ENCODE results near the gene VEGFB. TPM values are rescaled to one million over a fixed set of nuclear protein-coding genes. Genes with fewer than 3 reads are reported as not detected.

Gene VEGFB
- total RNA-seq, 1 donor from 2014 or later = 134 TPM

DNA sequence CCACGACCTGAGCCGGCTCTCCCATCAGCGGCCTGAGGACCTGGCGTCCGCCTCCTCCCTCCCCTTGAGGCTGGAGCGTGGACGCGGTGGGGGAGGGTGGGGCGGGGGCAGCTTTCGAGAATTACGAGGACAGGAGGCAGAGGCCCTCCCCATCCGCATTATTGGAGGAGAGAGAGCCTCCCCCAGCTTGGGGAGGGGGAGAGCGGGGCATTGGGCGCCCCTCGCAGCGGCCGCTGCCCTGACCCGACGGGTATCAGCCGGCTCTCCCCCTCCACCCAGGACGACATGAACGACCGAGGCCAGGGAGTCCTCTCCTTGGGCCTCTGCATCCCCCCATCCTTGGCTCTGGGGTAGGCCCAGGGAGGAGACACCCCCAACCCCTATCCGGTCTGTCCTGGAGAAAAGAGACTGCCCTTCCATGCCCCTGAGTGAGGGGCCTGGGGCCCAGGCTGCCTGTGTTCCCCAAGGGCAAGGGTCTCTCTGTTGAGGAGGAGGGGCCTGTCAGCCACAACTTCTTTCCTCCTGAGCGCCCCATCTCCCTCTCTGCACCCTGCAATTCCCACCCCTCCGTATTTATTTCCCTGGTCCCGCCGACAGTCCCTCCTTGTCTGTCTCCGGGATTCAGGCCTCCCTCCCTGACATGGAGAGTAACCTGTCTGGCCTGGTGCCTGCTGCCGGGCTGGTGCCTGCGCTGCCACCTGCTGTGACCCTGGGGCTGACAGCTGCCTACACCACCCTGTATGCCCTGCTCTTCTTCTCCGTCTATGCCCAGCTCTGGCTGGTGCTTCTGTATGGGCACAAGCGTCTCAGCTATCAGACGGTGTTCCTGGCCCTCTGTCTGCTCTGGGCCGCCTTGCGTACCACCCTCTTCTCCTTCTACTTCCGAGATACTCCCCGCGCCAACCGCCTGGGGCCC lies 51.8 kb downstream of the VEGFB start:
- ATAC-seq = peak; percentile 1
- no peak for DNase-seq (ENCODE audit: low spot score)
- intact Hi-C loops (cut with DNase I) = no loop called here

DNA sequence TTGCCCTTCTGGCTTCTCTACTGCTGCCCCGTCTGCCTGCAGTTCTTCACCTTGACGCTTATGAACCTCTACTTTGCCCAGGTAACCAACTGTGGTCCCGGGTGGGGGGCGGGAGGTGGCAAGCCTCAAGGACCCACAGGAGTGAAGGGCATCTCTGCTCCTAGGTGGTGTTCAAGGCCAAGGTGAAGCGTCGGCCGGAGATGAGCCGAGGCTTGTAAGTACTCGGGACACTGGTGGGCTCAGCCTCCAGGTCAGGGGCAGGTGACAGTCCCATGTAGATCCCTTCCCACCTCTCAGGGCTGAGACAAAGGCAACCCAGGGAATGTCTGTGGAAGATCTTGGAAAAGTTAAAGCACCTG lies 52.4 kb downstream of the VEGFB start:
- ATAC-seq (no peak), DNase-seq (ENCODE audit: low spot score) (no peak)
- intact Hi-C loops (cut with DNase I) = no loop called here

DNA sequence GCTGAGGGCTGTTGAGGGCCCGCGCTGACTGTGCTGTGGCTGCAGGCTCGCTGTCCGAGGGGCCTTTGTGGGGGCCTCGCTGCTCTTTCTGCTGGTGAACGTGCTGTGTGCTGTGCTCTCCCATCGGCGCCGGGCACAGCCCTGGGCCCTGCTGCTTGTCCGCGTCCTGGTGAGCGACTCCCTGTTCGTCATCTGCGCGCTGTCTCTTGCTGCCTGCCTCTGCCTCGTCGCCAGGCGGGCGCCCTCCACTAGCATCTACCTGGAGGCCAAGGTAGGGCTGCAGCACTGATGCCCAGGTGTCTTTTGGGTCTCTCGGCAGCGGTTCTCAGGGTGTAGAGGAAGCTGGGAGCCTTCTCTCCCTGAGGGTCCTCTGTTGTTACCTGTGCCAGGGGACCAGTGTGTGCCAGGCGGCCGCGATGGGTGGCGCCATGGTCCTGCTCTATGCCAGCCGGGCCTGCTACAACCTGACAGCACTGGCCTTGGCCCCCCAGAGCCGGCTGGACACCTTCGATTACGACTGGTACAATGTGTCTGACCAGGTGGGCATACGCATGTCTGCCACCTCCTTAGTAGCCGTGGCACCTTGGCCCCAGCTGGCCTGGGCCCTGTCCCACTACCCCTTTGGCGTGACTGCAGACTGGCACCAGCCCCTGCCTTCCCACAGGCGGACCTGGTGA lies 53.4 kb downstream of the VEGFB start:
- no peak for ATAC-seq
- intact Hi-C loops (cut with DNase I) = no loop called here
- DNase-seq (ENCODE audit: low spot score) = peak; percentile 58

DNA sequence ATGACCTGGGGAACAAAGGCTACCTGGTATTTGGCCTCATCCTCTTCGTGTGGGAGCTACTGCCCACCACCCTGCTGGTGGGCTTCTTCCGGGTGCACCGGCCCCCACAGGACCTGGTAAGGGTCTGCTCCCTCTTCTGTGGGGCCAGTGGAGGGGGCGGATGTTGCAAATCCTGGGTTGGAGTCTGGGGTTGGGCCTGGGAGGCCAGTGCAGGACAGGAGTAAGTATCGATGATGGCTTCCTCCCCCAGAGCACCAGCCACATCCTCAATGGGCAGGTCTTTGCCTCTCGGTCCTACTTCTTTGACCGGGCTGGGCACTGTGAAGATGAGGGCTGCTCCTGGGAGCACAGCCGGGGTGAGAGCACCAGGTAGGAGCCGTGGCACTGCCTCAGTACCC lies 54.0 kb downstream of the VEGFB start:
- no peak for ATAC-seq
- peak; percentile 58 for DNase-seq (ENCODE audit: low spot score)
- intact Hi-C loops (cut with DNase I) = no loop called here

Other genes with a start within 250 kb of the VEGFB start
- 38.7 TPM for gene OTUB1, start 248.1 kb upstream of the VEGFB start, total RNA-seq
- gene FLRT1, start 198.7 kb upstream of the VEGFB start, total RNA-seq = 3.5 TPM
- gene MACROD1, start 68.5 kb upstream of the VEGFB start, total RNA-seq = 20.6 TPM
- 87.6 TPM for gene STIP1, start 48.4 kb upstream of the VEGFB start, total RNA-seq
- 20.7 TPM for gene FERMT3, start 27.9 kb upstream of the VEGFB start, total RNA-seq
- 20.6 TPM for gene TRPT1, start 8.4 kb upstream of the VEGFB start, total RNA-seq
- gene NUDT22, start 8.3 kb upstream of the VEGFB start, total RNA-seq = 28.0 TPM
- gene DNAJC4, start 4.0 kb upstream of the VEGFB start, total RNA-seq = 30.4 TPM
- 56.2 TPM for gene FKBP2, start 6.5 kb downstream of the VEGFB start, total RNA-seq
- 48.8 TPM for gene PPP1R14B, start 12.4 kb downstream of the VEGFB start, total RNA-seq
- 23.6 TPM for gene PLCB3, start 16.9 kb downstream of the VEGFB start, total RNA-seq
- 47.4 TPM for gene BAD, start 50.1 kb downstream of the VEGFB start, total RNA-seq
- gene GPR137, start 51.3 kb downstream of the VEGFB start, total RNA-seq = 34.4 TPM
- not detected for gene KCNK4, start 56.7 kb downstream of the VEGFB start, total RNA-seq
- gene CATSPERZ, start 65.8 kb downstream of the VEGFB start, total RNA-seq = not detected
- 17.4 TPM for gene ESRRA, start 70.9 kb downstream of the VEGFB start, total RNA-seq
- gene TRMT112, start 83.0 kb downstream of the VEGFB start, total RNA-seq = 149 TPM
- 143 TPM for gene PRDX5, start 83.5 kb downstream of the VEGFB start, total RNA-seq
- 12.9 TPM for gene CCDC88B, start 105.6 kb downstream of the VEGFB start, total RNA-seq
- 23.8 TPM for gene RPS6KA4, start 124.6 kb downstream of the VEGFB start, total RNA-seq